ENCODE measurements around the gene LRRC32.
"Not testable (repeated sequence)": the region's sequence is repeated elsewhere in the genome, so short reads cannot be mapped to it uniquely, and the experiment has no call there.

The LRRC32 gene

GRCh38 chr11:76608879-76609460, 61.6 kb downstream of the LRRC32 start:
- not testable (repeated sequence) for DNase-seq

- DNase-seq: not testable (repeated sequence)
Observed at GRCh38 chr11:76608228-76608627, 62.3 kb downstream of the LRRC32 start.
